Lower lobe of right lung (tissue), 2 donors: Measurements from ENCODE around the gene MCL1. TPM values are rescaled to one million over a fixed set of nuclear protein-coding genes. Genes with fewer than 3 reads are reported as not detected.

ENCODE experiments used
- ATAC-seq, 2 donors: fragments of 200-7000 bp; cut with Tn5 transposase; one replicate each; pipeline ENCODE4 v1.9.1; 2020 to 2022; ENCODE audit warnings: mild to moderate bottlenecking in 2 of 2, moderate library complexity in 2 of 2
- DNase-seq: peaks from one replicate; pipeline ENCODE4 v3.0.0-alpha.2; 2020
- H3K27ac ChIP-seq: fragments of 200-600 bp; one replicate; pipeline ENCODE4 v1.8.0; 2022
- H3K27me3 ChIP-seq: fragments of 200-600 bp; one replicate; pipeline ENCODE4 v1.8.0; 2022; ENCODE audit warnings: low read depth
- H3K36me3 ChIP-seq: fragments of 200-600 bp; one replicate; pipeline ENCODE4 v1.8.0; 2022; ENCODE audit warnings: mild to moderate bottlenecking
- H3K4me1 ChIP-seq: fragments of 200-600 bp; one replicate; pipeline ENCODE4 v1.8.0; 2022
- H3K4me3 ChIP-seq: fragments of 200-600 bp; one replicate; pipeline ENCODE4 v1.8.0; 2022; ENCODE audit warnings: mild to moderate bottlenecking
- H3K9me3 ChIP-seq: fragments of 200-600 bp; one replicate; pipeline ENCODE4 v1.8.0; 2022
- intact Hi-C: fragments of 100-400 bp; cut with DNase I; formaldehyde crosslinking; loops from one replicate; pipeline ENCODE4 v1.11.0; 2022
- total RNA-seq: library from RNA; stranded (reverse); fragmentation: NEBNext Ultra II Directional; extraction: Animal tissue kit (Norgen Biotek cat#: 25700); gene quantifications from one replicate; pipeline ENCODE4 v1.2.1, GENCODE V29; 2021
- TF ChIP-seq, protein P1 (sequence below): fragments of 200-600 bp; IDR thresholded peaks from one replicate; pipeline ENCODE4 v1.8.0; 2022; ENCODE audit warnings: antibody characterized with exemption, mild to moderate bottlenecking
- donor health status: DM: no; HTN: yes; CAD: no; lungs with severe emphysema.

Gene MCL1
- total RNA-seq, 1 donor from 2014 or later, result 387 TPM

- intact Hi-C loops, result no loop called here
- Histone ChIP-seq H3K27me3 (no peaks in the 10 kb centered on the region), H3K4me3 (peak overlapping the region; percentile 60), H3K36me3 (peaks cover 37% of the 10 kb centered on the region), H3K4me1 (peaks cover 57% of the 10 kb centered on the region), H3K27ac (peak overlapping the region; percentile 99), H3K9me3 (no peaks in the 10 kb centered on the region)
- DNase-seq, result no peak
- ATAC-seq, result no peak
- TF ChIP-seq, protein P1, sequence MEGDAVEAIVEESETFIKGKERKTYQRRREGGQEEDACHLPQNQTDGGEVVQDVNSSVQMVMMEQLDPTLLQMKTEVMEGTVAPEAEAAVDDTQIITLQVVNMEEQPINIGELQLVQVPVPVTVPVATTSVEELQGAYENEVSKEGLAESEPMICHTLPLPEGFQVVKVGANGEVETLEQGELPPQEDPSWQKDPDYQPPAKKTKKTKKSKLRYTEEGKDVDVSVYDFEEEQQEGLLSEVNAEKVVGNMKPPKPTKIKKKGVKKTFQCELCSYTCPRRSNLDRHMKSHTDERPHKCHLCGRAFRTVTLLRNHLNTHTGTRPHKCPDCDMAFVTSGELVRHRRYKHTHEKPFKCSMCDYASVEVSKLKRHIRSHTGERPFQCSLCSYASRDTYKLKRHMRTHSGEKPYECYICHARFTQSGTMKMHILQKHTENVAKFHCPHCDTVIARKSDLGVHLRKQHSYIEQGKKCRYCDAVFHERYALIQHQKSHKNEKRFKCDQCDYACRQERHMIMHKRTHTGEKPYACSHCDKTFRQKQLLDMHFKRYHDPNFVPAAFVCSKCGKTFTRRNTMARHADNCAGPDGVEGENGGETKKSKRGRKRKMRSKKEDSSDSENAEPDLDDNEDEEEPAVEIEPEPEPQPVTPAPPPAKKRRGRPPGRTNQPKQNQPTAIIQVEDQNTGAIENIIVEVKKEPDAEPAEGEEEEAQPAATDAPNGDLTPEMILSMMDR, result no peak
Observed at GRCh38 chr1:150558303-150558704, 21.1 kb downstream of the MCL1 start.

- TF ChIP-seq, protein P1, result no peak
- peak overlapping the region; percentile 99 for H3K27ac ChIP-seq
- H3K9me3 ChIP-seq, result no peaks in the 10 kb centered on the region
- ATAC-seq (no peak), DNase-seq (no peak)
- H3K4me3 ChIP-seq, result no peak overlapping the region
- H3K27me3 ChIP-seq, result no peaks in the 10 kb centered on the region
- intact Hi-C loops, result no loop called here
- H3K4me1 ChIP-seq, result peaks cover 57% of the 10 kb centered on the region
- peaks cover 37% of the 10 kb centered on the region for H3K36me3 ChIP-seq
Observed at GRCh38 chr1:150557813-150558212, 21.6 kb downstream of the MCL1 start.

DNA sequence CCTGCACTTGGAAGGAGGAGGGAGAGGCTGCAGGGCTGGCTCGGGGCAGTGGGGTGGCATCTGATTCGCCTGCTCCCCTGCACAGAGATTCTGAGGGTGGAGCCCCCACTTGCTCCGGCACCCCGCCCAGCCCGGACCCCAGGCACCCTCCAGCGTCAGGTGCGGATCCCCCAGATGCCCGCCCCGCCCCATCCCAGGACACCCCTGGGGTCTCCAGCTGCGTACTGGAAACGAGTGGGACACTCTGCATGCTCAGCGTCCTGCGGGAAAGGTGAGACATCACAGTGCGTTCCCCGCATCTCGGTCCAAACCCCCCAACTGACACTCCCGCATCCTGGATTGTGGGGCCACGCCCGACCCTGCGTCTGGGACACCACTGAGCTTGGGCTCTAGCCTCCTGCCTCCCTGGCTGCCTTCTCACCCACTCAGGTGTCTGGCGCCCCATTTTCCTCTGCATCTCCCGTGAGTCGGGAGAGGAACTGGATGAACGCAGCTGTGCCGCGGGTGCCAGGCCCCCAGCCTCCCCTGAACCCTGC is 22.3 kb downstream of the MCL1 start:
- H3K4me3 ChIP-seq, result no peak overlapping the region
- H3K4me1 ChIP-seq, result peaks cover 57% of the 10 kb centered on the region
- DNase-seq (no peak), ATAC-seq (no peak)
- H3K27me3 ChIP-seq, result no peaks in the 10 kb centered on the region
- no peak overlapping the region for H3K27ac ChIP-seq
- intact Hi-C loops, result no loop called here
- no peaks in the 10 kb centered on the region for H3K9me3 ChIP-seq
- TF ChIP-seq, protein P1, result no peak
- peaks cover 37% of the 10 kb centered on the region for H3K36me3 ChIP-seq

- Histone ChIP-seq H3K27ac (no peak overlapping the region), H3K27me3 (no peaks in the 10 kb centered on the region), H3K4me3 (no peak overlapping the region), H3K4me1 (peaks cover 64% of the 10 kb centered on the region), H3K36me3 (peaks cover 37% of the 10 kb centered on the region), H3K9me3 (no peaks in the 10 kb centered on the region)
- ATAC-seq, result no peak
- intact Hi-C loops, result no loop called here
- DNase-seq, result peak; percentile 43
- TF ChIP-seq, protein P1, result no peak
Observed at GRCh38 chr1:150555971-150556865, 23.2 kb downstream of the MCL1 start.

DNA sequence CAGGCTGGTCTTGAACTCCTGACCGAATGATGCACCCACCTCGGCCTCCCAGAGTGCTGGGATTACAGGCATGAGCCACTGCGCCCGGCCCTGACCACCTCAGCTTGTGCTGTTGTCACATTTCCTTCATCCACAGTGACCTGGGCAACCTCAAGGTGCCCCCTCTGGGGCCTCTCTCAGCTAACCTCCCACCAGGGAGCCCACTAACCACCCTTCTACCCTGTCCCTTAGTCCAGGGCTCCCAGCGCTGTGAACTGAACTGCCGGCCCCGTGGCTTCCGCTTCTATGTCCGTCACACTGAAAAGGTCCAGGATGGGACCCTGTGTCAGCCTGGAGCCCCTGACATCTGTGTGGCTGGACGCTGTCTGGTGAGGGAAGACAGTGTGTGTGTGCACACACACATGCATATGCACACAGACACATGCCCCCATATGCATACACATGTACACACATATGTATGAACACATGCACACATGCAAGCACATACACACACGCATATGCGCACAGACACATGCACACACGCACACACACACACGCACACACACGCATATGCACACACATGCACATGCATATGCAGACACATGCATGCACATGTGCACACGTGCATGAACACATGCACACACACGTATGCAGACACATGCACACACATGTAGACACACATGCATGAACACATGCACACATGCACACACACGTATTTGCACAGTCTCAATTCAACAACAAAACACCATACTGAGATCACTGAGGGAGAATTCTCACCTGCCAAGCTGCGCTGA is 24.0 kb downstream of the MCL1 start:
- TF ChIP-seq, protein P1, result no peak
- DNase-seq, result peak; percentile 39
- Histone ChIP-seq H3K4me1 (peaks cover 68% of the 10 kb centered on the region), H3K36me3 (peaks cover 37% of the 10 kb centered on the region), H3K9me3 (no peaks in the 10 kb centered on the region), H3K27me3 (no peaks in the 10 kb centered on the region), H3K4me3 (no peak overlapping the region), H3K27ac (no peak overlapping the region)
- intact Hi-C loops, result no loop called here
- no peak for ATAC-seq
